ENCODE results near the gene PLPPR1. TPM values are rescaled to one million over a fixed set of nuclear protein-coding genes. Genes with fewer than 3 reads are reported as not detected.

The PLPPR1 gene
- total and polyA plus RNA-seq, 4 donors, result 1.2 to 26.3 (median 2.4) TPM

GRCh38 chr9:101254733-101255433, 226.4 kb downstream of the PLPPR1 start:
- Histone ChIP-seq H3K36me3 (ENCODE audit: control insufficient read depth in 4 of 4, insufficient read depth in 3 of 4, low read depth in 1 of 4, low read length in 3 of 4) (no peaks in the 10 kb centered on the region), H3K27ac (ENCODE audit: low read depth in 1 of 2, low read length in 2 of 2) (peak overlapping the region; percentile 80 to 83)
- 31% methylated on average over 1 of the region's 1 CpG for WGBS

More at GRCh38 chr9:101254733-101255433, 226.4 kb downstream of the PLPPR1 start:
- no peaks in the 10 kb centered on the region for H3K27me3 ChIP-seq (ENCODE audit: control insufficient read depth in 4 of 4, insufficient read depth in 4 of 4, low read length in 3 of 4)
- H3K4me3 ChIP-seq (ENCODE audit: low read depth in 1 of 3, low read length in 3 of 3), result no peak overlapping the region
- peak overlapping the region in 1 of 2 donors; percentile 5 for H3K9ac ChIP-seq (ENCODE audit: low read depth in 1 of 2, low read length in 2 of 2)
- H3K9me3 ChIP-seq (ENCODE audit: control insufficient read depth in 4 of 4, low read length in 3 of 4), result no peaks in the 10 kb centered on the region
- peaks cover 0 to 16% (median 8%) of the 10 kb centered on the region in 4 donors for H3K4me1 ChIP-seq (ENCODE audit: control insufficient read depth in 4 of 4, insufficient read depth in 4 of 4, low read length in 3 of 4)
- TF ChIP-seq HNF4A (conservative IDR thresholded peaks at IDR 0.05) (peak; percentile 73 to 78), RXRA (IDR thresholded peaks at IDR 0.05) (peak; percentile 52 to 79), FOXA2 (IDR thresholded peaks at IDR 0.05) (peak; percentile 32), MAX (IDR thresholded peaks at IDR 0.05) (peak; percentile 80), ATF3 (IDR thresholded peaks at IDR 0.05) (peak; percentile 97), SP1 (IDR thresholded peaks at IDR 0.05) (peak; percentile 85), FOXA1 (IDR thresholded peaks at IDR 0.05) (peak; percentile 30), RAD21 (IDR thresholded peaks at IDR 0.05) (peak; percentile 23 to 29), YY1 (IDR thresholded peaks at IDR 0.05) (peak; percentile 74), GABPA (IDR thresholded peaks at IDR 0.05 in 1 of 2, conservative IDR thresholded peaks at IDR 0.05 in 1 of 2) (peak; percentile 13 to 23), HNF4G (IDR thresholded peaks at IDR 0.05) (peak; percentile 9), NR2F2 (IDR thresholded peaks at IDR 0.05) (no peak), JUND (IDR thresholded peaks at IDR 0.05) (peak; percentile 58 to 78), TAF1 (conservative IDR thresholded peaks at IDR 0.05) (no peak), EGR1 (IDR thresholded peaks at IDR 0.05; ENCODE audit: low read depth in 2 of 2) (peak in 1 of 2 donors; percentile 16)
- TF ChIP-seq, protein P1, sequence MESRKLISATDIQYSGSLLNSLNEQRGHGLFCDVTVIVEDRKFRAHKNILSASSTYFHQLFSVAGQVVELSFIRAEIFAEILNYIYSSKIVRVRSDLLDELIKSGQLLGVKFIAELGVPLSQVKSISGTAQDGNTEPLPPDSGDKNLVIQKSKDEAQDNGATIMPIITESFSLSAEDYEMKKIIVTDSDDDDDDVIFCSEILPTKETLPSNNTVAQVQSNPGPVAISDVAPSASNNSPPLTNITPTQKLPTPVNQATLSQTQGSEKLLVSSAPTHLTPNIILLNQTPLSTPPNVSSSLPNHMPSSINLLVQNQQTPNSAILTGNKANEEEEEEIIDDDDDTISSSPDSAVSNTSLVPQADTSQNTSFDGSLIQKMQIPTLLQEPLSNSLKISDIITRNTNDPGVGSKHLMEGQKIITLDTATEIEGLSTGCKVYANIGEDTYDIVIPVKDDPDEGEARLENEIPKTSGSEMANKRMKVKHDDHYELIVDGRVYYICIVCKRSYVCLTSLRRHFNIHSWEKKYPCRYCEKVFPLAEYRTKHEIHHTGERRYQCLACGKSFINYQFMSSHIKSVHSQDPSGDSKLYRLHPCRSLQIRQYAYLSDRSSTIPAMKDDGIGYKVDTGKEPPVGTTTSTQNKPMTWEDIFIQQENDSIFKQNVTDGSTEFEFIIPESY (IDR thresholded peaks at IDR 0.05), result peak; percentile 79
- TF ChIP-seq, protein P2, sequence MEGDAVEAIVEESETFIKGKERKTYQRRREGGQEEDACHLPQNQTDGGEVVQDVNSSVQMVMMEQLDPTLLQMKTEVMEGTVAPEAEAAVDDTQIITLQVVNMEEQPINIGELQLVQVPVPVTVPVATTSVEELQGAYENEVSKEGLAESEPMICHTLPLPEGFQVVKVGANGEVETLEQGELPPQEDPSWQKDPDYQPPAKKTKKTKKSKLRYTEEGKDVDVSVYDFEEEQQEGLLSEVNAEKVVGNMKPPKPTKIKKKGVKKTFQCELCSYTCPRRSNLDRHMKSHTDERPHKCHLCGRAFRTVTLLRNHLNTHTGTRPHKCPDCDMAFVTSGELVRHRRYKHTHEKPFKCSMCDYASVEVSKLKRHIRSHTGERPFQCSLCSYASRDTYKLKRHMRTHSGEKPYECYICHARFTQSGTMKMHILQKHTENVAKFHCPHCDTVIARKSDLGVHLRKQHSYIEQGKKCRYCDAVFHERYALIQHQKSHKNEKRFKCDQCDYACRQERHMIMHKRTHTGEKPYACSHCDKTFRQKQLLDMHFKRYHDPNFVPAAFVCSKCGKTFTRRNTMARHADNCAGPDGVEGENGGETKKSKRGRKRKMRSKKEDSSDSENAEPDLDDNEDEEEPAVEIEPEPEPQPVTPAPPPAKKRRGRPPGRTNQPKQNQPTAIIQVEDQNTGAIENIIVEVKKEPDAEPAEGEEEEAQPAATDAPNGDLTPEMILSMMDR (IDR thresholded peaks at IDR 0.05; ENCODE audit: low read depth, low read length, missing input control), result no peak
- TF ChIP-seq, protein P3, sequence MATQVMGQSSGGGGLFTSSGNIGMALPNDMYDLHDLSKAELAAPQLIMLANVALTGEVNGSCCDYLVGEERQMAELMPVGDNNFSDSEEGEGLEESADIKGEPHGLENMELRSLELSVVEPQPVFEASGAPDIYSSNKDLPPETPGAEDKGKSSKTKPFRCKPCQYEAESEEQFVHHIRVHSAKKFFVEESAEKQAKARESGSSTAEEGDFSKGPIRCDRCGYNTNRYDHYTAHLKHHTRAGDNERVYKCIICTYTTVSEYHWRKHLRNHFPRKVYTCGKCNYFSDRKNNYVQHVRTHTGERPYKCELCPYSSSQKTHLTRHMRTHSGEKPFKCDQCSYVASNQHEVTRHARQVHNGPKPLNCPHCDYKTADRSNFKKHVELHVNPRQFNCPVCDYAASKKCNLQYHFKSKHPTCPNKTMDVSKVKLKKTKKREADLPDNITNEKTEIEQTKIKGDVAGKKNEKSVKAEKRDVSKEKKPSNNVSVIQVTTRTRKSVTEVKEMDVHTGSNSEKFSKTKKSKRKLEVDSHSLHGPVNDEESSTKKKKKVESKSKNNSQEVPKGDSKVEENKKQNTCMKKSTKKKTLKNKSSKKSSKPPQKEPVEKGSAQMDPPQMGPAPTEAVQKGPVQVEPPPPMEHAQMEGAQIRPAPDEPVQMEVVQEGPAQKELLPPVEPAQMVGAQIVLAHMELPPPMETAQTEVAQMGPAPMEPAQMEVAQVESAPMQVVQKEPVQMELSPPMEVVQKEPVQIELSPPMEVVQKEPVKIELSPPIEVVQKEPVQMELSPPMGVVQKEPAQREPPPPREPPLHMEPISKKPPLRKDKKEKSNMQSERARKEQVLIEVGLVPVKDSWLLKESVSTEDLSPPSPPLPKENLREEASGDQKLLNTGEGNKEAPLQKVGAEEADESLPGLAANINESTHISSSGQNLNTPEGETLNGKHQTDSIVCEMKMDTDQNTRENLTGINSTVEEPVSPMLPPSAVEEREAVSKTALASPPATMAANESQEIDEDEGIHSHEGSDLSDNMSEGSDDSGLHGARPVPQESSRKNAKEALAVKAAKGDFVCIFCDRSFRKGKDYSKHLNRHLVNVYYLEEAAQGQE (IDR thresholded peaks at IDR 0.05), result peak; percentile 64
- DNase-seq (ENCODE audit: low spot score), result no peak
